DND-41 (cell line): ENCODE data around the gene XRN2.

Source experiments
- ATAC-seq: fragments of 200-7000 bp; cut with Tn5 transposase; 3 replicates; pipeline ENCODE4 v1.9.1; 2021; ENCODE audit warnings: low read depth; ENCODE audit not compliant: insufficient read depth
- DNase-seq: peaks from one replicate; pipeline ENCODE4 v3.0.0-alpha.2; 2020
- H2AFZ ChIP-seq: 2 replicates; pipeline ENCODE4 v1.6.0; 2012; ENCODE audit warnings: low read depth, low read length
- H3K27ac ChIP-seq: 2 replicates; pipeline ENCODE4 v1.5.1; 2012; ENCODE audit warnings: low read length, inconsistent platforms
- H3K27me3 ChIP-seq: fragments of 200-600 bp; sonication (generic); 2 replicates; pipeline ENCODE4 v1.6.0; 2012; ENCODE audit warnings: low read length, mild to moderate bottlenecking, inconsistent platforms; ENCODE audit not compliant: insufficient read depth, poor library complexity
- H3K36me3 ChIP-seq: 2 replicates; pipeline ENCODE4 v1.5.1; 2012; ENCODE audit warnings: low read length, inconsistent platforms; ENCODE audit not compliant: insufficient read depth
- H3K4me1 ChIP-seq: 2 replicates; pipeline ENCODE4 v1.5.1; 2012; ENCODE audit warnings: mild to moderate bottlenecking, low read length; ENCODE audit not compliant: insufficient read depth
- H3K4me2 ChIP-seq: 2 replicates; pipeline ENCODE4 v1.6.0; 2012; ENCODE audit warnings: mild to moderate bottlenecking, moderate library complexity, low read length, inconsistent platforms; ENCODE audit not compliant: insufficient read depth
- H3K4me3 ChIP-seq, 2 experiments: fragments of 200-600 bp in 1 of 2; shearing (Covaris generic) in 1 of 2; 2 replicates each; pipeline ENCODE4 v1.5.1; 2012 to 2016; ENCODE audit warnings: inconsistent platforms in 2 of 2, low read length in 2 of 2, mild to moderate bottlenecking in 2 of 2, low read depth in 1 of 2, moderate library complexity in 1 of 2
- H3K79me2 ChIP-seq: 2 replicates; pipeline ENCODE4 v1.6.0; 2012; ENCODE audit warnings: low read length, inconsistent platforms; ENCODE audit not compliant: insufficient read depth
- H3K9ac ChIP-seq: 2 replicates; pipeline ENCODE4 v1.6.0; 2012; ENCODE audit warnings: low read depth, mild to moderate bottlenecking, inconsistent platforms, low read length, moderate library complexity
- H3K9me3 ChIP-seq: 2 replicates; pipeline ENCODE4 v1.5.1; 2012; ENCODE audit warnings: low read length, moderate library complexity, mild to moderate bottlenecking, inconsistent platforms; ENCODE audit not compliant: insufficient read depth, severe bottlenecking
- H4K20me1 ChIP-seq: 2 replicates; pipeline ENCODE4 v1.6.0; 2012; ENCODE audit warnings: low read length; ENCODE audit not compliant: insufficient read depth
- CTCF ChIP-seq: IDR thresholded peaks from 2 replicates; pipeline ENCODE4 v1.5.1; 2012; ENCODE audit warnings: borderline replicate concordance, low read length, moderate library complexity, mild to moderate bottlenecking; ENCODE audit not compliant: poor library complexity, severe bottlenecking; ENCODE audit errors: extremely low read depth
- EZH2 ChIP-seq: IDR thresholded peaks from 3 replicates; pipeline ENCODE4 v1.6.1; 2012; ENCODE audit warnings: borderline replicate concordance, low read depth, mild to moderate bottlenecking, moderate library complexity, low read length, inconsistent platforms; ENCODE audit not compliant: severe bottlenecking

Gene XRN2

DNA sequence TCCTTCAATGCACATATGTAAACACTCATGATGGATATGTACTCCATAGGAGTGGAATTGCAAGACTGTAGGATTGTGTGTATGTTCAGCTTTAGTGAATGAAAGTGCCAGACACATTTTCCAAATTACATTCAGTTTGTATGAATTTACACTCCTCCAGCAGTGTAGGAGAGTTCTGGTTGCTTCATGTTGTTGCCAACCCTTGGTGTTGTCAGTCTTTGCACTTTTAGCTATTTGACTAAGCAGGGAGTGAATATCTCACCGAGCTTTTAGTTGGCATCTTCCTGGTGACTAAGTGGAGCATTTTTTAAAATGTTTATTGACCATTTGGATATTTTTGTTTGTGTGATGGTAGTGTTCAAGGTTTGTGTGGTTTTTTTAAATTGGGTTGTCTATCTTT lies 70.3 kb downstream of the XRN2 start:
- no peak overlapping the region for H3K4me2 ChIP-seq
- H3K79me2 ChIP-seq = peaks cover 70% of the 10 kb centered on the region
- H4K20me1 ChIP-seq = peaks cover 27% of the 10 kb centered on the region
- TF ChIP-seq EZH2 = no peak
- no peak for TF ChIP-seq CTCF
- H3K27me3 ChIP-seq = no peaks in the 10 kb centered on the region
- no peak overlapping the region for H2AFZ ChIP-seq
- no peak overlapping the region for H3K27ac ChIP-seq
- H3K9ac ChIP-seq = no peak overlapping the region
- DNase-seq (no peak), ATAC-seq (no peak)
- H3K36me3 ChIP-seq = peaks cover 67% of the 10 kb centered on the region
- H3K9me3 ChIP-seq = no peaks in the 10 kb centered on the region
- H3K4me3 ChIP-seq = no peak overlapping the region
- H3K4me1 ChIP-seq = no peaks in the 10 kb centered on the region

DNA sequence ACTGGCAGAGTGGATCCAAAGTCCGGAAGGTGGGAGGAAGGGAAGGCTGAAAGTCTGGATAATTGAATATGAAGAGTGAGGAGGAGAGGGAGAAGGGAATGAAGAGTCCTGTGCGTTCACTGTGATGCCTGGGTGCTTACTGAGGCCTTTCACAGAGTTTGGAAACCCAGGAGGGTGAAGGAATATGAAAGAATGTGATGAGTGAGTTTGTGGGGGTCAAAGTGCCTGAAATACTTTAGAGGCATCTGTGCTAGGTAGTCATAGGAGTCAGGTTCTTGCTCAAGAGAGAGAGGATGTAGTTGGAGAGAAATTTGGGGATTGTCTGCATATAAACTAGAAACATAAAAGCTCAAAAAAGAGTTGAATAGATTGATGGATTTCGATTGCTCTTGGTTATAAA lies 73.5 kb downstream of the XRN2 start:
- Histone ChIP-seq H3K4me1 (no peaks in the 10 kb centered on the region), H3K4me3 (no peak overlapping the region), H4K20me1 (peaks cover 34% of the 10 kb centered on the region), H3K27ac (no peak overlapping the region), H3K9ac (no peak overlapping the region), H3K9me3 (no peaks in the 10 kb centered on the region), H3K27me3 (no peaks in the 10 kb centered on the region), H3K79me2 (peaks cover 59% of the 10 kb centered on the region), H2AFZ (no peak overlapping the region), H3K36me3 (peaks cover 61% of the 10 kb centered on the region), H3K4me2 (no peak overlapping the region)
- ATAC-seq (no peak), DNase-seq (no peak)
- TF ChIP-seq EZH2 (no peak), CTCF (no peak)

DNA sequence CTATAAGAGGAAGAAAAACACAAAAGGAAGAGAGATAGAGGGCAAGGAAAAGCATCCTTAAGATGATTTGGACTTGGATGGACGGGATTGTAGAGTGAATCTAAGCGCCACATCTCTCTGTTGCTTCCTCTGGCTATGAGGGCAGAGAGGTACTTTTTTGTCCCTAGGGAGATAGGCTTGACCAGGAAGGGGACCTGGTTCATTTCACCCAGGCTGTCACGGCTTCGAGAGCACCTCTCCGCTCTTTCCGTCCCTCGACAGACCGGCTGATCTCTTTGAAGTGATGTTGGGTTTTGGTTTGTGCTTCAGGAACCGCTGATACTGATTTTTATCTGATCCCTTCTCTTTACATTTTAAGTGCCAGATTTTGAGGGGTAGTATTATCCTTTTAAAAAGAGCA lies 74.6 kb downstream of the XRN2 start:
- ATAC-seq (no peak), DNase-seq (no peak)
- Histone ChIP-seq H4K20me1 (peaks cover 30% of the 10 kb centered on the region), H3K9ac (no peak overlapping the region), H3K4me1 (no peaks in the 10 kb centered on the region), H2AFZ (no peak overlapping the region), H3K27ac (no peak overlapping the region), H3K79me2 (peaks cover 51% of the 10 kb centered on the region), H3K4me3 (no peak overlapping the region), H3K9me3 (no peaks in the 10 kb centered on the region), H3K36me3 (peaks cover 70% of the 10 kb centered on the region), H3K4me2 (no peak overlapping the region), H3K27me3 (no peaks in the 10 kb centered on the region)
- TF ChIP-seq CTCF (no peak), EZH2 (no peak)

DNA sequence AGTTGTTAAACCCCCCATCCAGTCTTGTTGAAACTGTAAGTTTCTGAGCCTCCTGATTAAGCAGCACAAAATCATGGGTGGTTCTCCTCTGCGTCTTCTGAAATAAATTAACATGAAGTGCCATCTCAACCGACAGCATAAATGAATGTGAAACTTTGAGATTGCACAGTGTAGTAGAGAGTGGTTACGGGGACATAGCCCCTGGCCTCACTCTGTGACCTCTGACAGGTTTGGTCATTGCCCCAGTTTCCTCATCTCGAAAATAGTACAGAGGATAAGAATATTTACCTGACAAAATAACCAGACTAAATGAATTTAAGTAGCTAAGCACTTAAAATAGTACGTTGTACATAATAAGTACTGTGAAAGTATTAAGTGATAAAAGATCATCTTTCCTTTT lies 75.1 kb downstream of the XRN2 start:
- H3K36me3 ChIP-seq = peaks cover 70% of the 10 kb centered on the region
- no peaks in the 10 kb centered on the region for H3K27me3 ChIP-seq
- H3K4me3 ChIP-seq = no peak overlapping the region
- no peak for TF ChIP-seq EZH2
- TF ChIP-seq CTCF = no peak
- H3K9me3 ChIP-seq = no peaks in the 10 kb centered on the region
- DNase-seq (no peak), ATAC-seq (no peak)
- peaks cover 28% of the 10 kb centered on the region for H4K20me1 ChIP-seq
- no peaks in the 10 kb centered on the region for H3K4me1 ChIP-seq
- H3K27ac ChIP-seq = no peak overlapping the region
- H3K79me2 ChIP-seq = peaks cover 46% of the 10 kb centered on the region
- no peak overlapping the region for H3K4me2 ChIP-seq
- no peak overlapping the region for H3K9ac ChIP-seq
- H2AFZ ChIP-seq = no peak overlapping the region
